Measurements from ENCODE around the gene SNED1. TPM values are rescaled to one million over a fixed set of nuclear protein-coding genes. Genes with fewer than 3 reads are reported as not detected.
"Not testable (repeated sequence)": the region's sequence is repeated elsewhere in the genome, so short reads cannot be mapped to it uniquely, and the experiment has no call there.

SNED1 gene
- total RNA-seq, 4 donors from 2014 or later: 16.4 to 56.2 (median 43.5) TPM

DNA sequence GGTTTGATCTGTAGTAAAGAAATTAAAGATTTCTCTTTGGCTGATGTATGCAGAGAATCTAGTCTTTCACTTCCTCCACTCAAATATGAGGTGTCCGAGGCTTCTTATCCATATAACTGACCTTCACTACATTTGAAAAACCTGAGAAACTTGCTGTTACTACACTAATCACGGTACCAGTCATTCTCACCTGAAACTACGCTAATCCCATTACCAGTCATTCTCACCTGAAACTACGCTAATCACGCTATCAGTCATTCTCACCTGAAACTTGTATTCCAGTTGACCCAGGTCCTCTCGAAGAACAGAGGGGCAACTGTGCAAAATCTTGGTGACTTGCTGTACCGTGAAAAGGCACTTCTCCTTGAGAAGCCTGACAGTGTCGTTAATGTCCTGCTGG lies 98.6 kb downstream of the SNED1 start:
- peaks cover 0 to 61% of the 10 kb centered on the region in 2 donors for H3K36me3 ChIP-seq
- intact Hi-C loops (cut with DNase I; ENCODE audit: low total_unique reads): no loop called here
- ATAC-seq: no peak
- in situ Hi-C loops (cut with MboI; ENCODE audit: low sequenced_read_pairs in 4 of 4): no loop called here
- peaks cover 17 to 23% of the 10 kb centered on the region in 2 donors for H3K4me1 ChIP-seq
- no peak overlapping the region for H3K27ac ChIP-seq
- DNase-seq: no peak
- H3K9me3 ChIP-seq: no peaks in the 10 kb centered on the region
- no peak for TF ChIP-seq POLR2A (IDR thresholded peaks at IDR 0.05)
- TF ChIP-seq, protein P1, sequence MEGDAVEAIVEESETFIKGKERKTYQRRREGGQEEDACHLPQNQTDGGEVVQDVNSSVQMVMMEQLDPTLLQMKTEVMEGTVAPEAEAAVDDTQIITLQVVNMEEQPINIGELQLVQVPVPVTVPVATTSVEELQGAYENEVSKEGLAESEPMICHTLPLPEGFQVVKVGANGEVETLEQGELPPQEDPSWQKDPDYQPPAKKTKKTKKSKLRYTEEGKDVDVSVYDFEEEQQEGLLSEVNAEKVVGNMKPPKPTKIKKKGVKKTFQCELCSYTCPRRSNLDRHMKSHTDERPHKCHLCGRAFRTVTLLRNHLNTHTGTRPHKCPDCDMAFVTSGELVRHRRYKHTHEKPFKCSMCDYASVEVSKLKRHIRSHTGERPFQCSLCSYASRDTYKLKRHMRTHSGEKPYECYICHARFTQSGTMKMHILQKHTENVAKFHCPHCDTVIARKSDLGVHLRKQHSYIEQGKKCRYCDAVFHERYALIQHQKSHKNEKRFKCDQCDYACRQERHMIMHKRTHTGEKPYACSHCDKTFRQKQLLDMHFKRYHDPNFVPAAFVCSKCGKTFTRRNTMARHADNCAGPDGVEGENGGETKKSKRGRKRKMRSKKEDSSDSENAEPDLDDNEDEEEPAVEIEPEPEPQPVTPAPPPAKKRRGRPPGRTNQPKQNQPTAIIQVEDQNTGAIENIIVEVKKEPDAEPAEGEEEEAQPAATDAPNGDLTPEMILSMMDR (IDR thresholded peaks at IDR 0.05 in 4 of 5, conservative IDR thresholded peaks at IDR 0.05 in 1 of 5): no peak
- no peaks in the 10 kb centered on the region for H3K27me3 ChIP-seq
- H3K4me3 ChIP-seq: no peak overlapping the region

DNA sequence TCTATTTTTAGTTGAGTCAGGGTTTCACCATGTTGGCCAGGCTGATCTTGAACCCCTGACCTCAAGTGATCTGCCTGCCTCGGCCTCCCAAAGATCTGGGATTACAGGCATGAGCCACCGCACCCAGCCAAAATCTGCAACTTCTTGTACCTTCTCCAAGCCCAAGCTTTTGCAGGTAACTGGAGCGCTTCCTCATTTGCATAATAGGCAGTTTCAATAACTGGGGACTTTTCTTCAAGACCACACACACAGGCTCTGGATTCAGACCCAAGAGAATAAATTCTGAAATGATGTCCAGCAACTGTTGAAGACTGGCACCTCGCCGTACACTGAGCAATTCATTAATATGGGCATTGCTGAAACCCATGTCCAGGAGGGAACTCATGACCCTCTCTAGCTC lies 100.8 kb downstream of the SNED1 start:
- Histone ChIP-seq H3K27ac (no peak overlapping the region), H3K27me3 (no peaks in the 10 kb centered on the region), H3K36me3 (peaks cover 0 to 40% of the 10 kb centered on the region in 2 donors), H3K9me3 (no peaks in the 10 kb centered on the region), H3K4me1 (peaks cover 27 to 28% of the 10 kb centered on the region in 2 donors), H3K4me3 (no peak overlapping the region)
- in situ Hi-C loops (cut with MboI; ENCODE audit: low sequenced_read_pairs in 4 of 4): no loop called here
- TF ChIP-seq, protein P1 (IDR thresholded peaks at IDR 0.05 in 4 of 5, conservative IDR thresholded peaks at IDR 0.05 in 1 of 5): no peak
- no peak for TF ChIP-seq POLR2A (IDR thresholded peaks at IDR 0.05)
- ATAC-seq (no peak), DNase-seq (no peak)
- intact Hi-C loops (cut with DNase I; ENCODE audit: low total_unique reads): no loop called here

DNA sequence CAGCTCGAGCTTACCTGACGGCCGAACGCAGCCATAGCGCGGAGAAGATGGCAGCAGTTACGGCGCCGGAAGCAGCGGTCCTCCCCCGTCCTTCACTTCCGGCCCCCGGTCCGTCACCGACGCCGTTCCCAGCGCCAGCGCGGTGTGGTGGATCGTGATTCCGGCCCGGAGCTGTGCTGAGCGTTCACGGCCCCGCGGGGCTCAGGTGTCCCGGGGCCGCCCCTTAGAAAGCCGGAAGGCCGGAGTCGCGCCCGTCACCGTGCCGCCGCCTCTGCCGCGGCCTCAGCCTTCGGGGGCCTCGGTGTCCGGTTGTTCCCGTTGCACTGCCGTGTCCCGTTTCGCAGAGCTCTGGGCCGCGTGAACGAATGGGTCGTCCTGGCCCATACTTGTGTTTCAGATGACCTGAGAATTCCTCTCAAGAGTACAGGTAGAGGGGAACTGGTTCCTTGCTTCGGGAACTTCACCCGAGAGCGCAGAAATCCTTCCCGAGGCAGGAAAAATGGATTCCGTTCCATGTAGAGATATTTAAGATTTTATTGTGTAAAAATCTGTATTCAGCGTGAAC lies 103.9 kb downstream of the SNED1 start, which contains the start of gene MTERF4:
MTERF4 (minus strand) TSS at position 49 of the 565 bp plus-strand sequence; CDS start at position 35, 14 bp downstream.
- peaks cover 27 to 28% of the 10 kb centered on the region in 2 donors for H3K4me1 ChIP-seq
- H3K9me3 ChIP-seq: no peaks in the 10 kb centered on the region
- ATAC-seq (peak; percentile 88 to 94), DNase-seq (peak; percentile 76 to 88)
- no peaks in the 10 kb centered on the region for H3K27me3 ChIP-seq
- H3K36me3 ChIP-seq: peaks cover 0 to 11% of the 10 kb centered on the region in 2 donors
- peak within 1 kb of the TSS; percentile 89 to 99 (median 94) for H3K4me3 ChIP-seq
- peak within 1 kb of the TSS; percentile 85 to 90 (median 88) for H3K27ac ChIP-seq
- intact Hi-C loops (cut with DNase I; ENCODE audit: low total_unique reads): loop anchor here (1.0 to 10.0 kb wide), 6 partner anchors 48 to 188 kb away; partner anchors contain the start of genes PPP1R7 and SNED1
- peak; percentile 71 to 73 for TF ChIP-seq POLR2A (IDR thresholded peaks at IDR 0.05)
- TF ChIP-seq, protein P1 (IDR thresholded peaks at IDR 0.05 in 4 of 5, conservative IDR thresholded peaks at IDR 0.05 in 1 of 5): no peak
- in situ Hi-C loops (cut with MboI; ENCODE audit: low sequenced_read_pairs in 4 of 4): no loop called here

DNA sequence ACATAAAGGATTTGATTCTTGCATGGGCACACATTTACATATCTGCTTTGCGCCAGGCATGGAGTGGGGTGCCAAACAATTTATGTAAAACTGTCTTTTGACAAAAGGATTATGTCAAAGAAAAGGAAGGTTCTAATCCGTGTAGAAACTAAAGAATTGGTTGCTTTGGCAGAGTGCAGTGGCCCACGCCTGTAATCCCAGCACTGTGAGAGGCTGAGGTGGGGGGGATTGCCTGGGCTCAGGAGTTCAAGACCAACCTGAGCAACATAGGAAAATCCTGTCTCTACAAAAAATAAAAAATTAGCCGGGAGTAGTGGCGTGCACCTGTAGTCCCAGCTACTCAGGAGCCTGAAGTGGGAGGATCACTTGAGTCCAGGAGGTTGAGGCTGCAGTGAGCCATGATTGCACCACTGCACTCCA lies 104.8 kb downstream of the SNED1 start:
- H3K27ac ChIP-seq: peak overlapping the region in 3 of 4 donors; percentile 88 to 90 (median 89)
- peaks cover 0 to 11% of the 10 kb centered on the region in 2 donors for H3K36me3 ChIP-seq
- H3K27me3 ChIP-seq: no peaks in the 10 kb centered on the region
- H3K4me1 ChIP-seq: peaks cover 24 to 26% of the 10 kb centered on the region in 2 donors
- no peaks in the 10 kb centered on the region for H3K9me3 ChIP-seq
- TF ChIP-seq, protein P1 (IDR thresholded peaks at IDR 0.05 in 4 of 5, conservative IDR thresholded peaks at IDR 0.05 in 1 of 5): no peak
- no peak for TF ChIP-seq POLR2A (IDR thresholded peaks at IDR 0.05)
- in situ Hi-C loops (cut with MboI; ENCODE audit: low sequenced_read_pairs in 4 of 4) (no loop called here), intact Hi-C loops (cut with DNase I; ENCODE audit: low total_unique reads) (loop anchor here (2.0 to 10.0 kb wide), 5 partner anchors 48 to 188 kb away; partner anchors contain the start of genes PPP1R7 and SNED1)
- H3K4me3 ChIP-seq: peak overlapping the region; percentile 89 to 99 (median 94)
- no peak for DNase-seq
- ATAC-seq: no peak

DNA sequence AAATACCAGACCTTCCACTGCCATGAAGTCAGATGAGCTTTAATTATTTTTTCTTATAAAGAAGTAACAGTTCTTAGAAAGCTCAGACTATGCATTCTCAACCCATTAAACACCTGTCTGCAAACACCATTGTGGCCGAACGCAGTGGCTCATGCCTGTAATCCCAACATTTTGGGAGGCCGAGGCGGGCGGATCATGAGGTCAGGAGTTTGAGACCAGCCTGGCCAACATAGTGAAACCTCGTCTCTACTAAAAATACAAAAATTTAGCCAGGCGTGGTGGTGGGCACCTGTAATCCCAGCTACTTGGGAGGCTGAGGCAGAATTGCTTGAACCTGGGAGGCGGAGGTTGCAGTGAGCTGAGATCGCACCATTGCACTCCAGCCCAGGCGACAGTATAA lies 106.2 kb downstream of the SNED1 start:
- H3K36me3 ChIP-seq; ATAC-seq; H3K27ac ChIP-seq; H3K9me3 ChIP-seq; in situ Hi-C loops (cut with MboI; ENCODE audit: low sequenced_read_pairs in 4 of 4); H3K27me3 ChIP-seq; H3K4me3 ChIP-seq; DNase-seq: not testable (repeated sequence)
- intact Hi-C loops (cut with DNase I; ENCODE audit: low total_unique reads): loop anchor here (5.0 to 10.0 kb wide), 4 partner anchors 107 to 190 kb away; partner anchors contain the start of gene SNED1
- H3K4me1 ChIP-seq: peaks cover 17 to 19% of the 10 kb centered on the region in 2 donors

All from gastrocnemius medialis (tissue), 4 donors.